Natural killer cell (primary cell): ENCODE data around the gene TXNDC17. TPM values are rescaled to one million over a fixed set of nuclear protein-coding genes. Genes with fewer than 3 reads are reported as not detected.

ENCODE experiments used
- ATAC-seq, 3 donors: fragments of 150-1000 bp in 2 of 3; fragments of 200-7000 bp in 1 of 3; cut with Tn5 transposase; 1 replicate in 1 of 3; 2 replicates in 2 of 3; pipeline ENCODE4 v1.10.0; 2021; ENCODE audit warnings: mild to moderate bottlenecking in 2 of 3, moderate library complexity in 2 of 3
- DNase-seq, 2 donors: peaks; one replicate each; pipeline versions ENCODE4 v3.0.0 to v3.0.0-alpha.2; 2013 to 2021; ENCODE audit warnings: mixed read lengths in 1 of 2
- H3K27ac ChIP-seq: one replicate; pipeline ENCODE4 v1.5.1; 2013; ENCODE audit warnings: mild to moderate bottlenecking, low read length
- H3K27me3 ChIP-seq: one replicate; pipeline ENCODE4 v1.6.1; 2013; ENCODE audit warnings: low read length; ENCODE audit not compliant: control insufficient read depth, insufficient read depth
- H3K36me3 ChIP-seq: one replicate; pipeline ENCODE4 v1.6.1; 2013; ENCODE audit warnings: low read length; ENCODE audit not compliant: control insufficient read depth, insufficient read depth
- H3K4me1 ChIP-seq: one replicate; pipeline ENCODE4 v1.6.1; 2013; ENCODE audit warnings: low read length; ENCODE audit not compliant: control insufficient read depth, insufficient read depth
- H3K4me3 ChIP-seq: one replicate; pipeline ENCODE4 v1.5.1; 2013; ENCODE audit warnings: low read length
- H3K9me3 ChIP-seq: one replicate; pipeline ENCODE4 v1.6.1; 2013; ENCODE audit warnings: low read length; ENCODE audit not compliant: control insufficient read depth, insufficient read depth
- H3K27ac Mint-ChIP-seq, 2 donors: one replicate each; pipeline ENCODE4 v1.8.0; 2022; ENCODE audit warnings: mild to moderate bottlenecking in 2 of 2, mixed read lengths in 2 of 2, moderate library complexity in 1 of 2
- H3K27me3 Mint-ChIP-seq, 2 donors: one replicate each; pipeline ENCODE4 v1.8.0; 2022; ENCODE audit warnings: low read depth in 2 of 2, mixed read lengths in 2 of 2
- H3K36me3 Mint-ChIP-seq: one replicate; pipeline ENCODE4 v1.8.0; 2022; ENCODE audit warnings: mixed read lengths
- H3K4me1 Mint-ChIP-seq, 2 donors: one replicate each; pipeline ENCODE4 v1.8.0; 2022; ENCODE audit warnings: mixed read lengths in 2 of 2
- H3K4me3 Mint-ChIP-seq: one replicate; pipeline ENCODE4 v1.8.0; 2022; ENCODE audit warnings: mild to moderate bottlenecking, moderate library complexity, mixed read lengths
- H3K9me3 Mint-ChIP-seq, 2 donors: one replicate each; pipeline ENCODE4 v1.8.0; 2022; ENCODE audit warnings: mixed read lengths in 2 of 2
- CTCF ChIP-seq: fragments of 200-600 bp; IDR thresholded peaks from one replicate; pipeline ENCODE4 v1.8.0; 2022; ENCODE audit warnings: antibody characterized with exemption
- WGBS: methylation state at CpG from one replicate; pipeline ENCODE4 v1.1.7; 2013; ENCODE audit warnings: missing lambda C conversion rate; ENCODE audit not compliant: insufficient coverage; 5-methylcytosine and 5-hydroxymethylcytosine counted together
- intact Hi-C: fragments of 100-400 bp; cut with micrococcal nuclease; formaldehyde crosslinking; loops from one replicate; pipeline ENCODE4 v1.14.2; 2022
- total RNA-seq, 4 donors: library from RNA; stranded (reverse); fragments of 120-200 nt in 1 of 4; gene quantifications; one replicate each; pipeline versions ENCODE4 v1.2.3 to v1.2.4, GENCODE V29; 2013 to 2022

Gene TXNDC17
- total RNA-seq, 3 donors from 2014 or later (not counting 1 experiment from before 2014, with no cell fraction given), result 15.2 to 15.7 (median 15.4) TPM

GRCh38 chr17:6637458-6637840, 3.4 kb upstream of the TXNDC17 start:
- no peak overlapping the region for H3K27ac ChIP-seq
- peaks cover 29% of the 10 kb centered on the region for H3K4me1 ChIP-seq
- no peaks in the 10 kb centered on the region for H3K27me3 ChIP-seq
- no peaks in the 10 kb centered on the region for H3K9me3 ChIP-seq
- H3K36me3 Mint-ChIP-seq, result peaks cover 12% of the 10 kb centered on the region
- peaks cover 13% of the 10 kb centered on the region for H3K36me3 ChIP-seq
- DNase-seq, result no peak
- WGBS, result 97% methylated on average over 6 of the region's 6 CpGs
- H3K27me3 Mint-ChIP-seq, result no peaks in the 10 kb centered on the region
- intact Hi-C loops, result no loop called here
- H3K4me3 Mint-ChIP-seq, result peak overlapping the region; percentile 31
- TF ChIP-seq CTCF, result no peak
- peaks cover 38 to 55% of the 10 kb centered on the region in 2 donors for H3K4me1 Mint-ChIP-seq
- peak overlapping the region in 1 of 2 donors; percentile 42 for H3K27ac Mint-ChIP-seq
- no peak for ATAC-seq
- no peak overlapping the region for H3K4me3 ChIP-seq
- H3K9me3 Mint-ChIP-seq, result no peaks in the 10 kb centered on the region

DNA sequence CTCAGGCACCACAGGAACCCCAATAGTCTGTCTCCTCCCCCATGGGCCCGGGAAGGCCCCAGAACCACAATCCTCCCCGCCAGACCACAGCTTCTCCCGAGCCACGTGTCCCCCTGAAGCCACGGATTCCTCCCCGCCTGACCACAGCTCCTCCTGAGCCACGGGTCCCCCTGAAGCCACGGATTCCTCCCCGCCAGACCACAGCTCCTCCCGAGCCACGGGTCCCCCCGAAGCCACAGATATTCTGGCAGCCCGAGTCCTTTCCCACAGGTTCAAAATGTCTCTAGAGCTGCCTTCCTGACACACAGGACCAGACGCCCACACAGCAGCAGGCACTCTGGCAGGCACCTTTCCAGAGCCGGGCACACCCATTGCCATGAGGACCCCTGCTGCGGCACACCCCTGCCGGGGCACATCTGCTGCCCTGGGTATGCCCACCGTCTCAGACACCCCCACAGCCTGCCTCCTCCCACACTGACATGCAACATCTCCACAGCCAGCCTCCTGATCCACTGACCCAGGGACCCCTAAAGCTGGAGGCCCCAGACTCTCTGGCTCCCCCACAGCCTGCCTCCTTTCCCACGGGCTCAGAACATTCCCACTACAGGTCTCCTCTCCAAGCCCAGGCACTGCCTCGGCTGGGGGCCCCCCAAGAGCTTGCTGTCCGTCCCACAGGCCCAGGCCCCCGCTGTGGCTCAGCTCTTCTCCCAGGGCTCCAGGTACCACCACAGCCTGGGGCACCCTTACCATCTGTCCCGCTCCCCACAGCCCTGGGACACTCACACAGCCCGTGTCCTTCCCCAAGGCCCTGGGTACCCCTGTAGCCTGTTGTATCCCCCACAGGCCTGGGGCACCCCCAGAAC, 2.6 kb upstream of the TXNDC17 start:
- WGBS, result 51% methylated on average over 24 of the region's 24 CpGs
- ATAC-seq (no peak), DNase-seq (no peak)
- no peaks in the 10 kb centered on the region for H3K27me3 Mint-ChIP-seq
- Histone ChIP-seq H3K36me3 (peaks cover 12% of the 10 kb centered on the region), H3K4me1 (peaks cover 29% of the 10 kb centered on the region), H3K27ac (no peak overlapping the region), H3K27me3 (no peaks in the 10 kb centered on the region), H3K9me3 (no peaks in the 10 kb centered on the region), H3K4me3 (no peak overlapping the region)
- peaks cover 4% of the 10 kb centered on the region for H3K36me3 Mint-ChIP-seq
- H3K27ac Mint-ChIP-seq, result peak overlapping the region in 1 of 2 donors; percentile 94
- intact Hi-C loops, result no loop called here
- no peaks in the 10 kb centered on the region for H3K9me3 Mint-ChIP-seq
- H3K4me3 Mint-ChIP-seq, result peak overlapping the region; percentile 66
- H3K4me1 Mint-ChIP-seq, result peaks cover 42 to 55% of the 10 kb centered on the region in 2 donors
- no peak for TF ChIP-seq CTCF

- H3K27ac ChIP-seq, result no peak overlapping the region
- no peak for TF ChIP-seq CTCF
- Mint-ChIP-seq H3K27ac (peak overlapping the region; percentile 93 to 94), H3K27me3 (no peaks in the 10 kb centered on the region), H3K36me3 (peaks cover 2% of the 10 kb centered on the region), H3K4me1 (peaks cover 45 to 55% of the 10 kb centered on the region in 2 donors), H3K4me3 (peak overlapping the region; percentile 91), H3K9me3 (no peaks in the 10 kb centered on the region)
- 66% methylated on average over 15 of the region's 15 CpGs for WGBS
- H3K4me3 ChIP-seq, result no peak overlapping the region
- peaks cover 14% of the 10 kb centered on the region for H3K36me3 ChIP-seq
- H3K9me3 ChIP-seq, result no peaks in the 10 kb centered on the region
- H3K4me1 ChIP-seq, result peaks cover 29% of the 10 kb centered on the region
- no peaks in the 10 kb centered on the region for H3K27me3 ChIP-seq
- ATAC-seq, result no peak
- DNase-seq, result peak in 1 of 2 donors; percentile 23
- intact Hi-C loops, result no loop called here
Measured at GRCh38 chr17:6639014-6639585, 1.8 kb upstream of the TXNDC17 start.
